ELR (cell line): Measurements from ENCODE around the gene AHSG.

ENCODE experiments used
- DNase-seq: peaks from one replicate; pipeline ENCODE4 v3.0.0-alpha.2; 2015; ENCODE audit warnings: low read depth

AHSG gene

GRCh38 chr3:186642014-186642413 is 29.2 kb downstream of the AHSG start:
- no peak for DNase-seq

GRCh38 chr3:186643493-186643892 is 30.6 kb downstream of the AHSG start:
- no peak for DNase-seq

- no peak for DNase-seq
Observed at GRCh38 chr3:186644683-186645082, 31.8 kb downstream of the AHSG start.

- no peak for DNase-seq
Observed at GRCh38 chr3:186646106-186646505, 33.2 kb downstream of the AHSG start.

- no peak for DNase-seq
Observed at GRCh38 chr3:186646841-186647240, 34.0 kb downstream of the AHSG start.

- DNase-seq = no peak
Observed at GRCh38 chr3:186648851-186649250, 36.0 kb downstream of the AHSG start.

GRCh38 chr3:186651678-186652215 is 38.9 kb downstream of the AHSG start:
- DNase-seq = no peak

GRCh38 chr3:186653080-186653707 is 40.3 kb downstream of the AHSG start:
- DNase-seq = no peak

GRCh38 chr3:186653984-186654383 is 41.1 kb downstream of the AHSG start:
- peak; percentile 9 for DNase-seq

GRCh38 chr3:186663361-186664118 is 50.7 kb downstream of the AHSG start:
- no peak for DNase-seq

GRCh38 chr3:186664119-186664495 is 51.2 kb downstream of the AHSG start:
- no peak for DNase-seq

- DNase-seq = no peak
Observed at GRCh38 chr3:186664506-186664905, 51.6 kb downstream of the AHSG start.

- no peak for DNase-seq
Observed at GRCh38 chr3:186665625-186666188, 52.8 kb downstream of the AHSG start, which contains the start of gene HRG. TSS of gene HRG (plus strand) at chr3:186666014. CDS start at chr3:186666032, 18 bp downstream.

- no peak for DNase-seq
Observed at GRCh38 chr3:186668426-186668825, 55.6 kb downstream of the AHSG start.

- DNase-seq = peak; percentile 10
Observed at GRCh38 chr3:186669378-186670084, 56.7 kb downstream of the AHSG start.

GRCh38 chr3:186670155-186670554 is 57.3 kb downstream of the AHSG start:
- DNase-seq = no peak
